Neural cell (in vitro differentiated cells): ENCODE data around the gene SH3PXD2A.

Experiments used
- EZH2 ChIP-seq: fragments of 200-600, 300-800 bp; shearing (Covaris generic), sonication (generic); IDR thresholded peaks from 2 replicates; pipeline ENCODE4 v1.6.1; 2014; ENCODE audit warnings: antibody characterized with exemption, low read length, borderline replicate concordance, mild to moderate bottlenecking; ENCODE audit not compliant: insufficient read depth, poor library complexity, severe bottlenecking
- POLR2AphosphoS5 ChIP-seq: IDR thresholded peaks from 2 replicates; pipeline ENCODE4 v1.6.1; 2012
- REST ChIP-seq: IDR thresholded peaks from 2 replicates; pipeline ENCODE4 v1.6.1; 2012; ENCODE audit warnings: borderline replicate concordance
- SMC3 ChIP-seq: fragments of 450-650 bp; conservative IDR thresholded peaks from 2 replicates; pipeline ENCODE4 v1.6.1; 2014; ENCODE audit warnings: antibody characterized with exemption, mild to moderate bottlenecking, moderate library complexity; ENCODE audit not compliant: poor library complexity
- TAF1 ChIP-seq: IDR thresholded peaks from 2 replicates; pipeline ENCODE4 v1.6.1; 2012; ENCODE audit warnings: low read depth
- TF ChIP-seq, protein P1 (sequence below): fragments of 450-650 bp; IDR thresholded peaks from 2 replicates; pipeline ENCODE4 v1.5.1; 2014; ENCODE audit warnings: antibody characterized with exemption, mild to moderate bottlenecking, moderate library complexity; ENCODE audit not compliant: poor library complexity, severe bottlenecking

- TF ChIP-seq, protein P1, sequence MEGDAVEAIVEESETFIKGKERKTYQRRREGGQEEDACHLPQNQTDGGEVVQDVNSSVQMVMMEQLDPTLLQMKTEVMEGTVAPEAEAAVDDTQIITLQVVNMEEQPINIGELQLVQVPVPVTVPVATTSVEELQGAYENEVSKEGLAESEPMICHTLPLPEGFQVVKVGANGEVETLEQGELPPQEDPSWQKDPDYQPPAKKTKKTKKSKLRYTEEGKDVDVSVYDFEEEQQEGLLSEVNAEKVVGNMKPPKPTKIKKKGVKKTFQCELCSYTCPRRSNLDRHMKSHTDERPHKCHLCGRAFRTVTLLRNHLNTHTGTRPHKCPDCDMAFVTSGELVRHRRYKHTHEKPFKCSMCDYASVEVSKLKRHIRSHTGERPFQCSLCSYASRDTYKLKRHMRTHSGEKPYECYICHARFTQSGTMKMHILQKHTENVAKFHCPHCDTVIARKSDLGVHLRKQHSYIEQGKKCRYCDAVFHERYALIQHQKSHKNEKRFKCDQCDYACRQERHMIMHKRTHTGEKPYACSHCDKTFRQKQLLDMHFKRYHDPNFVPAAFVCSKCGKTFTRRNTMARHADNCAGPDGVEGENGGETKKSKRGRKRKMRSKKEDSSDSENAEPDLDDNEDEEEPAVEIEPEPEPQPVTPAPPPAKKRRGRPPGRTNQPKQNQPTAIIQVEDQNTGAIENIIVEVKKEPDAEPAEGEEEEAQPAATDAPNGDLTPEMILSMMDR = no peak
- TF ChIP-seq TAF1 (no peak), EZH2 (no peak), REST (no peak), POLR2AphosphoS5 (no peak), SMC3 (no peak)
These were observed 39.1 kb upstream of the SH3PXD2A start for GRCh38 chr10:103894441-103894864.
